Measurements from ENCODE around the gene ASCC1. TPM values are rescaled to one million over a fixed set of nuclear protein-coding genes. Genes with fewer than 3 reads are reported as not detected.

ASCC1 gene
- total and polyA plus RNA-seq, 7 experiments from 2014 or later: 19.4 to 33.1 (median 24.4) TPM

DNA sequence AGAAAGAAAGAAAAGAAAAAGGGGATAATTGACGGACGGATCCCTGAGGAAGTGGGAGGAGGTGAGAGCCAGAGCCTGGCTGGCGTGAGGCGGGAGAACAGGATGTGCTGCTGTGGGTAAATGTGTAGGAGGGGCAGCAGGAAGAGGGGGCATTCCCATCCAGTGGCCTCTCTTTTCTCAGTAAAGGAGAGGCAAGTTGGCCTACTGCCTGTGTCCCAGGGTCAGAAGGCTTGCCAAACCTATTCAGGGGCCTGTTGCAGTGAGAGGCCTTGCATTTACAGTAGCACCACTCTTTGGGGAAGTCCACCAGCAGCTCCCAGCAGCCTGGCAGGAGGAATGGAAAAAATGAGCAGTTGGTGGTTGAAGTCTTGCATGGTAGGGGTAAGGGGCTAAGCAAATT lies 26.6 kb upstream of the ASCC1 start:
- no peak for DNase-seq
- Histone ChIP-seq H3K36me3 (ENCODE audit: control insufficient read depth in 2 of 3, insufficient read depth in 3 of 3, low read length in 3 of 3) (no peaks in the 10 kb centered on the region), H3K27ac (ENCODE audit: low read depth, low read length) (no peak overlapping the region), H3K4me1 (ENCODE audit: control insufficient read depth in 2 of 2, insufficient read depth in 2 of 2, low read length in 2 of 2) (peaks cover 39 to 58% of the 10 kb centered on the region in 2 donors), H3K27me3 (ENCODE audit: control insufficient read depth in 2 of 2, insufficient read depth in 2 of 2, low read length in 2 of 2) (no peaks in the 10 kb centered on the region), H3K9me3 (ENCODE audit: control insufficient read depth in 2 of 3, low read length in 3 of 3) (no peaks in the 10 kb centered on the region), H3K4me3 (ENCODE audit: low read length) (no peak overlapping the region)
- peaks cover 0 to 10% (median 5%) of the 10 kb centered on the region in 5 donors for H3K36me3 Mint-ChIP-seq
- no peaks in the 10 kb centered on the region for H3K27me3 Mint-ChIP-seq
- H3K9me3 Mint-ChIP-seq: peaks cover 0 to 4% (median 0%) of the 10 kb centered on the region in 11 donors
- POLR2A ChIA-PET: interaction anchor here (0.7 kb wide), 1 partner anchor 19 kb away, joined by 3 read pairs; no protein-coding TSS in a partner anchor
- peak overlapping the region; percentile 51 to 98 (median 83) for H3K27ac Mint-ChIP-seq
- intact Hi-C loops (cut with micrococcal nuclease): no loop called here
- H3K4me3 Mint-ChIP-seq: peak overlapping the region in 9 of 10 donors; percentile 2 to 77 (median 45)
- CTCF ChIA-PET: interaction anchor here (0.8 to 1.4 kb wide), 3 partner anchors 19 to 95 kb away, joined by 3 to 6 read pairs (median 4); no protein-coding TSS in a partner anchor
- peaks cover 42 to 80% (median 68%) of the 10 kb centered on the region in 7 donors for H3K4me1 Mint-ChIP-seq
- no peak for ATAC-seq

DNA sequence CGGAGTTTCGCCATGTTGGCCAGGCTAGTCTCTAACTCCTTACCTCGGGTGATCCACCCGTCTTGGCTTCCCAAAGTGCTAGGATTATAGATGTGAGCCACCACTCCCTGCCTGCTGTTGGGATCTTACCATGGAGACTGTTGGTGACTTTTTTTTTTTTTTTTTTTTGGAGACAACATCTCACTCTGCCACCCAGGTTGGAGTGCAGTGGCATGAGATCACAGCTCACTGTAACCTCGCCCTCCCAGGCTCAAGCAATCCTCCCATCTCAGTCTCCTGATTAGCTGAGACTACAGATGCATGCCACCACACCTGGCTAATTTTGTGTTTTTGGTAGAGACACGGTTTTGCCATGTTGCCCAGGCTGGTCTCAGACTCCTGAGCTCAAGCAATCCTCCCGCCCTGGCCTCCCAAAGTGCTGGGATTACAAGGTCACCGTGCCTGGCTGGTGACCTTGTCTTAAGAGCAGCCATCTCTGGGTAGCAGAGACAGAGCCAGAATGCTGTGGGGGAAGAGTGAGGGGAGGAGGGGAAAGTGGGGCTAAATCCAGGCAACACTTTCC lies 25.7 kb upstream of the ASCC1 start:
- H3K27me3 ChIP-seq (ENCODE audit: control insufficient read depth in 2 of 2, insufficient read depth in 2 of 2, low read length in 2 of 2): no peaks in the 10 kb centered on the region
- POLR2A ChIA-PET: interaction anchor here (1.0 to 1.6 kb wide), 2 partner anchors 9 to 109 kb away, joined by 3 read pairs; no protein-coding TSS in a partner anchor
- H3K27ac Mint-ChIP-seq: peak overlapping the region in 5 of 9 donors; percentile 25 to 98 (median 38)
- peak overlapping the region in 4 of 10 donors; percentile 38 to 77 (median 54) for H3K4me3 Mint-ChIP-seq
- CTCF ChIA-PET: interaction anchor here (0.6 to 0.8 kb wide), 3 partner anchors 63 to 92 kb away, joined by 3 to 6 read pairs (median 4); no protein-coding TSS in a partner anchor
- H3K4me3 ChIP-seq (ENCODE audit: low read length): no peak overlapping the region
- peaks cover 0 to 3% (median 0%) of the 10 kb centered on the region in 3 experiments for H3K36me3 ChIP-seq (ENCODE audit: control insufficient read depth in 2 of 3, insufficient read depth in 3 of 3, low read length in 3 of 3)
- intact Hi-C loops (cut with micrococcal nuclease): no loop called here
- no peaks in the 10 kb centered on the region for H3K27me3 Mint-ChIP-seq
- peaks cover 31 to 49% of the 10 kb centered on the region in 2 donors for H3K4me1 ChIP-seq (ENCODE audit: control insufficient read depth in 2 of 2, insufficient read depth in 2 of 2, low read length in 2 of 2)
- DNase-seq (no peak), ATAC-seq (no peak)
- H3K9me3 ChIP-seq (ENCODE audit: control insufficient read depth in 2 of 3, low read length in 3 of 3): no peaks in the 10 kb centered on the region
- peaks cover 41 to 77% (median 60%) of the 10 kb centered on the region in 7 donors for H3K4me1 Mint-ChIP-seq
- H3K36me3 Mint-ChIP-seq: peaks cover 0 to 13% (median 7%) of the 10 kb centered on the region in 5 donors
- peaks cover 0 to 4% (median 0%) of the 10 kb centered on the region in 11 donors for H3K9me3 Mint-ChIP-seq
- H3K27ac ChIP-seq (ENCODE audit: low read depth, low read length): no peak overlapping the region

GRCh38 chr10:72240371-72240770 lies 24.3 kb upstream of the ASCC1 start:
- Histone ChIP-seq H3K9me3 (ENCODE audit: control insufficient read depth in 2 of 3, low read length in 3 of 3) (no peaks in the 10 kb centered on the region), H3K4me1 (ENCODE audit: control insufficient read depth in 2 of 2, insufficient read depth in 2 of 2, low read length in 2 of 2) (peaks cover 22 to 36% of the 10 kb centered on the region in 2 donors), H3K27ac (ENCODE audit: low read depth, low read length) (no peak overlapping the region), H3K27me3 (ENCODE audit: control insufficient read depth in 2 of 2, insufficient read depth in 2 of 2, low read length in 2 of 2) (no peaks in the 10 kb centered on the region), H3K4me3 (ENCODE audit: low read length) (no peak overlapping the region), H3K36me3 (ENCODE audit: control insufficient read depth in 2 of 3, insufficient read depth in 3 of 3, low read length in 3 of 3) (peaks cover 0 to 17% (median 0%) of the 10 kb centered on the region in 3 experiments)
- ChIA-PET POLR2A (interaction anchor here (1.0 to 2.6 kb wide), 3 partner anchors 14 to 108 kb away, joined by 3 to 13 read pairs (median 3); no protein-coding TSS in a partner anchor), CTCF (interaction anchor here (0.6 to 0.8 kb wide), 2 partner anchors 97 to 635 kb away, joined by 3 to 4 read pairs; no protein-coding TSS in a partner anchor)
- DNase-seq: no peak
- H3K9me3 Mint-ChIP-seq: peaks cover 0 to 4% (median 0%) of the 10 kb centered on the region in 11 donors
- H3K36me3 Mint-ChIP-seq: peaks cover 0 to 20% (median 13%) of the 10 kb centered on the region in 5 donors
- ATAC-seq: no peak
- intact Hi-C loops (cut with micrococcal nuclease): no loop called here
- peak overlapping the region in 4 of 9 donors; percentile 43 to 98 (median 61) for H3K27ac Mint-ChIP-seq
- no peak overlapping the region for H3K4me3 Mint-ChIP-seq
- H3K27me3 Mint-ChIP-seq: no peaks in the 10 kb centered on the region
- peaks cover 31 to 71% (median 53%) of the 10 kb centered on the region in 7 donors for H3K4me1 Mint-ChIP-seq

GRCh38 chr10:72239409-72239808 lies 23.3 kb upstream of the ASCC1 start:
- Mint-ChIP-seq H3K4me1 (peaks cover 25 to 61% (median 43%) of the 10 kb centered on the region in 7 donors), H3K36me3 (peaks cover 0 to 23% (median 13%) of the 10 kb centered on the region in 5 donors), H3K27me3 (no peaks in the 10 kb centered on the region), H3K27ac (peak overlapping the region in 7 of 9 donors; percentile 9 to 85 (median 50)), H3K4me3 (no peak overlapping the region), H3K9me3 (peaks cover 0 to 4% (median 0%) of the 10 kb centered on the region in 11 donors)
- POLR2A ChIA-PET: interaction anchor here (0.7 to 2.6 kb wide), 3 partner anchors 13 to 181 kb away, joined by 3 to 13 read pairs (median 3); no protein-coding TSS in a partner anchor
- CTCF ChIA-PET: no interaction called here
- intact Hi-C loops (cut with micrococcal nuclease): no loop called here
- Histone ChIP-seq H3K27ac (ENCODE audit: low read depth, low read length) (no peak overlapping the region), H3K36me3 (ENCODE audit: control insufficient read depth in 2 of 3, insufficient read depth in 3 of 3, low read length in 3 of 3) (peaks cover 0 to 24% (median 4%) of the 10 kb centered on the region in 3 experiments), H3K4me1 (ENCODE audit: control insufficient read depth in 2 of 2, insufficient read depth in 2 of 2, low read length in 2 of 2) (peaks cover 13 to 27% of the 10 kb centered on the region in 2 donors), H3K9me3 (ENCODE audit: control insufficient read depth in 2 of 3, low read length in 3 of 3) (no peaks in the 10 kb centered on the region), H3K27me3 (ENCODE audit: control insufficient read depth in 2 of 2, insufficient read depth in 2 of 2, low read length in 2 of 2) (no peaks in the 10 kb centered on the region), H3K4me3 (ENCODE audit: low read length) (no peak overlapping the region)
- DNase-seq (no peak), ATAC-seq (no peak)

DNA sequence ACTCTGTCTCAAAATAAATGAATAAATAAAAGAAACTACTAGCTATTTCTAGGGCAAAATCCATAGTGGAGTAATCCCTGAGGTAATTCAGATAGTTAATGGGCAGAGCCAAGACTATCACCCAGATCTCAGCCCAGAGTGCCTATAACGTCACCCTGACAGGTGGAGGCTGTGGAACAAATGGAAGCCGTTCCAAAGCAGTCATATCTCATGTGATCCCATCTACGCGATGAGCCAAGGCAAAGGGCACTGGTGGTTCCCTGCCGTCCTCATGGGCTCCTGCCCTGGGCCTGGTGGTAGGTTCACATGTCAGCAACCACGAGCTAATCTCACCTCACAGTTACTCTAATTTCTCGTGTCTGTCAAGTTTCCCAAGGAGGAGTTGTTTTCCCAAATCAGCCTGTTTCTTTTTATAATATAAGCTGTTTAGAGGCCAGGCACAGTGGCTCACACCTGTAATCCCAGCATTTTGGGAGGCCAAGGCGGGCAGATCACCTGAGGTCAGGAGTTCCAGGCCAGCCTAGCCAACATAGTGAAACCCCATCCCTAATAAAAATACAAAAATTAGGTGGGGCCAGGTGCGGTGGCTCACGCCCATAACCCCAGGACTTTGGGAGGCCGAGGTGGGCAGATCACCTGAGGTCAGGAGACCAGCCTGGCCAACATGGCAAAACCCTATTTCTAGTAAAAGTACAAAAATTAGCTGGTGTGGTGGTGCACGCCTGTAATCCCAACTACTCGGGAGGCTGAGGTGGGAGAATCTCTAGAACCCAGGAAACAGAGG lies 22.5 kb upstream of the ASCC1 start:
- intact Hi-C loops (cut with micrococcal nuclease): no loop called here

More for the DNA sequence above, 22.5 kb upstream of the ASCC1 start:
- Histone ChIP-seq H3K4me3 (ENCODE audit: low read length) (no peak overlapping the region), H3K27me3 (ENCODE audit: control insufficient read depth in 2 of 2, insufficient read depth in 2 of 2, low read length in 2 of 2) (no peaks in the 10 kb centered on the region), H3K4me1 (ENCODE audit: control insufficient read depth in 2 of 2, insufficient read depth in 2 of 2, low read length in 2 of 2) (peaks cover 5 to 19% of the 10 kb centered on the region in 2 donors), H3K36me3 (ENCODE audit: control insufficient read depth in 2 of 3, insufficient read depth in 3 of 3, low read length in 3 of 3) (peaks cover 0 to 32% (median 6%) of the 10 kb centered on the region in 3 experiments), H3K27ac (ENCODE audit: low read depth, low read length) (peak overlapping the region; percentile 27), H3K9me3 (ENCODE audit: control insufficient read depth in 2 of 3, low read length in 3 of 3) (no peaks in the 10 kb centered on the region)
- H3K36me3 Mint-ChIP-seq: peaks cover 0 to 25% (median 13%) of the 10 kb centered on the region in 5 donors
- ATAC-seq (no peak), DNase-seq (no peak)
- no peaks in the 10 kb centered on the region for H3K27me3 Mint-ChIP-seq
- H3K27ac Mint-ChIP-seq: peak overlapping the region in 5 of 9 donors; percentile 16 to 78 (median 38)
- ChIA-PET CTCF (interaction anchor here (0.6 kb wide), 1 partner anchor 13 kb away, joined by 3 read pairs; no protein-coding TSS in a partner anchor), POLR2A (interaction anchor here (0.8 to 2.6 kb wide), 4 partner anchors 9 to 93 kb away, joined by 3 to 13 read pairs (median 8); no protein-coding TSS in a partner anchor)
- H3K9me3 Mint-ChIP-seq: peaks cover 0 to 4% (median 0%) of the 10 kb centered on the region in 11 donors
- H3K4me3 Mint-ChIP-seq: no peak overlapping the region
- H3K4me1 Mint-ChIP-seq: peaks cover 20 to 53% (median 35%) of the 10 kb centered on the region in 7 donors

Measured in naive thymus-derived CD4-positive, alpha-beta T cell (primary cell).